ENCODE data around the gene PCNX4.

DNA sequence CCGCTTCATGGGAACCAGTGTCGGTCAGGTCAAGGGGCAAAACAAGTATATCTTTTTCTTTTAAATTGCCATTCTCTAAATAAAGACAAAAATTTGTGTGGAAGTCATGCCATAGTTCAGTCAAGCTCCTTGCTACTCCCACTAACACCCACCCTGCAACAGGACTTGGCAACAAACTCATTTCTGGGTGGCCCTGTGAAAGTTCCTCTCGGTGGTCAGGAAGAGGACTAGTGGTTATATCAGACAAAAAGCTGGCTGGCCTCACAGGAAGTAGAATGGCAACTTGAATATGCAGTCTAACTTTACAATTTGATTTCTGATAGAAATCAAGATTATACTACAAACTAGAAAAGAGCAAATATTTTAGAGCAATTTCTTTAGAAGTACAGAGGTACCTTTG is 62.3 kb downstream of the PCNX4 start:
- TF ChIP-seq, protein P1, sequence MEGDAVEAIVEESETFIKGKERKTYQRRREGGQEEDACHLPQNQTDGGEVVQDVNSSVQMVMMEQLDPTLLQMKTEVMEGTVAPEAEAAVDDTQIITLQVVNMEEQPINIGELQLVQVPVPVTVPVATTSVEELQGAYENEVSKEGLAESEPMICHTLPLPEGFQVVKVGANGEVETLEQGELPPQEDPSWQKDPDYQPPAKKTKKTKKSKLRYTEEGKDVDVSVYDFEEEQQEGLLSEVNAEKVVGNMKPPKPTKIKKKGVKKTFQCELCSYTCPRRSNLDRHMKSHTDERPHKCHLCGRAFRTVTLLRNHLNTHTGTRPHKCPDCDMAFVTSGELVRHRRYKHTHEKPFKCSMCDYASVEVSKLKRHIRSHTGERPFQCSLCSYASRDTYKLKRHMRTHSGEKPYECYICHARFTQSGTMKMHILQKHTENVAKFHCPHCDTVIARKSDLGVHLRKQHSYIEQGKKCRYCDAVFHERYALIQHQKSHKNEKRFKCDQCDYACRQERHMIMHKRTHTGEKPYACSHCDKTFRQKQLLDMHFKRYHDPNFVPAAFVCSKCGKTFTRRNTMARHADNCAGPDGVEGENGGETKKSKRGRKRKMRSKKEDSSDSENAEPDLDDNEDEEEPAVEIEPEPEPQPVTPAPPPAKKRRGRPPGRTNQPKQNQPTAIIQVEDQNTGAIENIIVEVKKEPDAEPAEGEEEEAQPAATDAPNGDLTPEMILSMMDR (conservative IDR thresholded peaks at IDR 0.05; ENCODE audit: low read depth in 2 of 2) = no peak
- TF ChIP-seq, protein P2, sequence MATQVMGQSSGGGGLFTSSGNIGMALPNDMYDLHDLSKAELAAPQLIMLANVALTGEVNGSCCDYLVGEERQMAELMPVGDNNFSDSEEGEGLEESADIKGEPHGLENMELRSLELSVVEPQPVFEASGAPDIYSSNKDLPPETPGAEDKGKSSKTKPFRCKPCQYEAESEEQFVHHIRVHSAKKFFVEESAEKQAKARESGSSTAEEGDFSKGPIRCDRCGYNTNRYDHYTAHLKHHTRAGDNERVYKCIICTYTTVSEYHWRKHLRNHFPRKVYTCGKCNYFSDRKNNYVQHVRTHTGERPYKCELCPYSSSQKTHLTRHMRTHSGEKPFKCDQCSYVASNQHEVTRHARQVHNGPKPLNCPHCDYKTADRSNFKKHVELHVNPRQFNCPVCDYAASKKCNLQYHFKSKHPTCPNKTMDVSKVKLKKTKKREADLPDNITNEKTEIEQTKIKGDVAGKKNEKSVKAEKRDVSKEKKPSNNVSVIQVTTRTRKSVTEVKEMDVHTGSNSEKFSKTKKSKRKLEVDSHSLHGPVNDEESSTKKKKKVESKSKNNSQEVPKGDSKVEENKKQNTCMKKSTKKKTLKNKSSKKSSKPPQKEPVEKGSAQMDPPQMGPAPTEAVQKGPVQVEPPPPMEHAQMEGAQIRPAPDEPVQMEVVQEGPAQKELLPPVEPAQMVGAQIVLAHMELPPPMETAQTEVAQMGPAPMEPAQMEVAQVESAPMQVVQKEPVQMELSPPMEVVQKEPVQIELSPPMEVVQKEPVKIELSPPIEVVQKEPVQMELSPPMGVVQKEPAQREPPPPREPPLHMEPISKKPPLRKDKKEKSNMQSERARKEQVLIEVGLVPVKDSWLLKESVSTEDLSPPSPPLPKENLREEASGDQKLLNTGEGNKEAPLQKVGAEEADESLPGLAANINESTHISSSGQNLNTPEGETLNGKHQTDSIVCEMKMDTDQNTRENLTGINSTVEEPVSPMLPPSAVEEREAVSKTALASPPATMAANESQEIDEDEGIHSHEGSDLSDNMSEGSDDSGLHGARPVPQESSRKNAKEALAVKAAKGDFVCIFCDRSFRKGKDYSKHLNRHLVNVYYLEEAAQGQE (IDR thresholded peaks at IDR 0.05; ENCODE audit: unreplicated experiment) = no peak
